GM12878 (cell line): ENCODE data around the gene GIMAP8. TPM values are rescaled to one million over a fixed set of nuclear protein-coding genes. Genes with fewer than 3 reads are reported as not detected.

Experiments
- ATAC-seq: fragments of 200-7000 bp; cut with Tn5 transposase; 3 replicates; pipeline ENCODE4 v1.9.1; 2020; ENCODE audit warnings: mild to moderate bottlenecking, moderate library complexity
- BruUV-seq: library from RNA; stranded (reverse); fragments of 400-500 nt; replicated peaks from 2 replicates; lab custom pipeline; 2021; lab: Mats Ljungman, UMichigan
- CTCF ChIA-PET: fragments of 300-600 bp; sonication (Branson Sonifier 250); formaldehyde crosslinking; extraction: SDS; loops from one replicate; lab custom pipeline; 2021; ENCODE audit warnings: inconsistent platforms; lab: Yijun Ruan, JAX
- POLR2A ChIA-PET: fragments of 350-600 bp; formaldehyde crosslinking; extraction: SDS; loops from one replicate; lab custom pipeline; 2021; ENCODE audit warnings: inconsistent platforms; lab: Charles Lee
- RAD21 ChIA-PET: fragments of 300-600 bp; sonication (Branson Sonifier 250); formaldehyde crosslinking; loops from one replicate; lab custom pipeline; 2023; ENCODE audit warnings: antibody characterized with exemption; ENCODE audit not compliant: unreplicated experiment; lab: Charles Lee
- SMC1A ChIA-PET: fragments of 300-600 bp; sonication (Branson Sonifier 250); formaldehyde crosslinking; loops from one replicate; lab custom pipeline; 2023; ENCODE audit not compliant: unreplicated experiment, uncharacterized antibody; lab: Charles Lee
- DNase-seq: peaks from one replicate; pipeline ENCODE4 v3.0.0-alpha.2; 2011; ENCODE audit warnings: low read depth, low spot score
- FAIRE-seq: peaks from 3 replicates; lab custom pipeline; 2011; peaks lifted over from hg19 to GRCh38; lab: Jason Lieb, UNC
- H2AFZ ChIP-seq: 2 replicates; pipeline ENCODE4 v1.6.0; 2011; ENCODE audit warnings: low read depth, low read length, control low read depth; ENCODE audit not compliant: control insufficient read depth
- H3K27ac ChIP-seq: 2 replicates; pipeline ENCODE4 v1.5.1; 2011; ENCODE audit warnings: control low read depth; ENCODE audit not compliant: control insufficient read depth, insufficient read depth
- H3K27me3 ChIP-seq, 2 experiments: replicated peaks in 1 of 2; 2 replicates each; pipeline versions ENCODE4 v1.6.0 to v1.6.1; 2011; ENCODE audit warnings: low read length in 1 of 2; ENCODE audit not compliant: control insufficient read depth in 2 of 2, insufficient read depth in 2 of 2
- H3K36me3 ChIP-seq, 2 experiments: 2 replicates each; pipeline ENCODE4 v1.5.1; 2011; ENCODE audit warnings: low read length in 1 of 2; ENCODE audit not compliant: control insufficient read depth in 2 of 2, insufficient read depth in 2 of 2
- H3K4me1 ChIP-seq: 2 replicates; pipeline ENCODE4 v1.6.1; 2011; ENCODE audit warnings: mild to moderate bottlenecking, low read length, moderate library complexity, mixed read lengths; ENCODE audit not compliant: control insufficient read depth, insufficient read depth
- H3K4me2 ChIP-seq: 2 replicates; pipeline ENCODE4 v1.6.0; 2011; ENCODE audit warnings: control low read depth; ENCODE audit not compliant: control insufficient read depth, insufficient read depth
- H3K4me3 ChIP-seq: fragments of 200-600 bp; sonication (generic); 2 replicates; pipeline ENCODE4 v1.5.1; 2016
- H3K79me2 ChIP-seq: 2 replicates; pipeline ENCODE4 v1.6.0; 2011; ENCODE audit warnings: low read length; ENCODE audit not compliant: control insufficient read depth, insufficient read depth
- H3K9ac ChIP-seq: 2 replicates; pipeline ENCODE4 v1.8.0; 2011; ENCODE audit warnings: low read length, control low read depth, mixed read lengths; ENCODE audit not compliant: control insufficient read depth, insufficient read depth
- H3K9me3 ChIP-seq: replicated peaks from 3 replicates; pipeline ENCODE4 v1.5.1; 2011; ENCODE audit warnings: mild to moderate bottlenecking, low read length; ENCODE audit not compliant: control insufficient read depth, insufficient read depth
- H4K20me1 ChIP-seq: 2 replicates; pipeline ENCODE4 v1.6.0; 2011; ENCODE audit not compliant: control insufficient read depth, insufficient read depth
- BCL3 ChIP-seq: IDR thresholded peaks from 2 replicates; pipeline ENCODE4 v1.6.1; 2011; ENCODE audit warnings: borderline replicate concordance, low read depth, mild to moderate bottlenecking, moderate library complexity, low read length; ENCODE audit not compliant: insufficient read depth, poor library complexity, severe bottlenecking
- FOXM1 ChIP-seq: IDR thresholded peaks from 2 replicates; pipeline ENCODE4 v1.6.1; 2012; ENCODE audit warnings: low read depth, mild to moderate bottlenecking, inconsistent platforms, low read length, moderate library complexity
- GATAD2B ChIP-seq: fragments of 450-650 bp; conservative IDR thresholded peaks from 2 replicates; pipeline ENCODE4 v1.6.1; 2017; ENCODE audit warnings: low read depth, mild to moderate bottlenecking, moderate library complexity
- HDGF ChIP-seq: fragments of 450-650 bp; IDR thresholded peaks from 2 replicates; pipeline ENCODE4 v1.6.1; 2016; ENCODE audit warnings: antibody characterized with exemption
- NKRF ChIP-seq: fragments of 450-650 bp; conservative IDR thresholded peaks from 2 replicates; pipeline ENCODE4 v1.6.1; 2017; ENCODE audit warnings: mild to moderate bottlenecking, moderate library complexity
- NR2F1 ChIP-seq: fragments of 450-650 bp; conservative IDR thresholded peaks from 2 replicates; pipeline ENCODE4 v1.6.1; 2017; ENCODE audit warnings: mild to moderate bottlenecking
- TBL1XR1 ChIP-seq: IDR thresholded peaks from 2 replicates; pipeline ENCODE4 v1.6.1; 2012; ENCODE audit warnings: low read depth, low read length, improper control_type of control experiment
- WGBS: methylation state at CpG from one replicate; pipeline ENCODE4 v1.1.6; 2016; ENCODE audit warnings: low lambda C conversion rate; ENCODE audit not compliant: insufficient replicate concordance, insufficient coverage; ENCODE audit errors: missing lambda C conversion rate; 5-methylcytosine and 5-hydroxymethylcytosine counted together
- in situ Hi-C: fragments of 300-500 bp; cut with MboI; formaldehyde crosslinking; loops from 9 replicates; pipeline ENCODE4 v1.14.3; 2018; ENCODE audit warnings: mixed read lengths
- intact Hi-C: fragments of 100-400 bp; cut with micrococcal nuclease; formaldehyde crosslinking; loops from one replicate; pipeline ENCODE4 v1.14.2; 2022; ENCODE audit not compliant: unreplicated experiment
- polyA plus RNA-seq, 11 experiments: library from polyadenylated mRNA; depleted of rRNA in 4 of 11; unstranded in 6 of 11; stranded (reverse) in 5 of 11; fragments of >200 nt; fragmentation: Nextera tagmentation in 4 of 11; fragmentation: Illumina TruSeq in 1 of 11; extraction: Ambion mirVana in 4 of 11; extraction: Trizol in 1 of 11; gene quantifications; 1 replicate in 1 of 11; 2 replicates in 10 of 11; pipeline versions ENCODE4 v1.2.1 to v1.2.3, GENCODE V29; 2011 to 2016; ENCODE audit warnings: inconsistent platforms in 2 of 11, missing spikeins in 2 of 11, low read depth in 1 of 11
- total RNA-seq, 4 experiments: library from RNA; depleted of rRNA in 3 of 4; stranded (reverse); fragments of >200 nt in 3 of 4; fragmentation: Illumina TruSeq in 1 of 4; extraction: Trizol in 1 of 4; gene quantifications; 2 replicates each; pipeline versions ENCODE4 v1.2.1 to v1.2.3, GENCODE V29; 2013 to 2021

Gene GIMAP8
- total and polyA plus RNA-seq, 10 of the 15 experiments (the other 5 are each of a cell fraction or from before 2014, with no cell fraction given) = 0.66 to 9.7 (median 4.7) TPM

GRCh38 chr7:150401861-150402631 lies 48.4 kb upstream of the GIMAP8 start:
- no peak overlapping the region for H3K4me3 ChIP-seq
- H3K4me2 ChIP-seq = 0 out of 2 replicates have a peak overlapping the region, but pooled peaks have one; percentile 11
- ATAC-seq (no peak), FAIRE-seq (no peak)
- ChIA-PET POLR2A (interaction anchor here (0.7 to 2.5 kb wide), 5 partner anchors 9 to 32 kb away, joined by 3 to 12 read pairs (median 6); no protein-coding TSS in a partner anchor), CTCF (interaction anchor here (0.7 to 11.6 kb wide), 8 partner anchors 9 to 116 kb away, joined by 3 to 72 read pairs (median 3); no protein-coding TSS in a partner anchor), RAD21 (interaction anchor here (0.6 to 1.9 kb wide), 6 partner anchors 16 to 35 kb away, joined by 3 to 10 read pairs (median 4); no protein-coding TSS in a partner anchor), SMC1A (interaction anchor here (0.9 to 7.4 kb wide), 9 partner anchors 9 to 353 kb away, joined by 3 to 48 read pairs (median 5); no protein-coding TSS in a partner anchor)
- no peak overlapping the region for H2AFZ ChIP-seq
- intact Hi-C loops = loop anchor here (2.0 kb wide), 1 partner anchor 21 kb away; no protein-coding TSS in a partner anchor
- in situ Hi-C loops = loop anchor here (25.0 kb wide), 1 partner anchor 340 kb away; no protein-coding TSS in a partner anchor
- WGBS = 79% methylated on average over 7 of the region's 7 CpGs
- peaks cover 4% of the 10 kb centered on the region for H3K79me2 ChIP-seq
- H3K9ac ChIP-seq = no peak overlapping the region
- H4K20me1 ChIP-seq = no peaks in the 10 kb centered on the region
- H3K4me1 ChIP-seq = peaks cover 47% of the 10 kb centered on the region
- BruUV-seq = no TSS peak
- TF ChIP-seq TBL1XR1 (no peak), GATAD2B (no peak), NR2F1 (no peak), NKRF (no peak), BCL3 (no peak), FOXM1 (no peak), HDGF (no peak)
- TF ChIP-seq, all 136 proteins: peak for 0
- H3K27ac ChIP-seq = 0 out of 2 replicates have a peak overlapping the region, but pooled peaks have one; percentile 1
- no peaks in the 10 kb centered on the region for H3K27me3 ChIP-seq
- H3K9me3 ChIP-seq = no peaks in the 10 kb centered on the region
- peaks cover 0 to 12% of the 10 kb centered on the region in 2 experiments; a peak in 3 of 4 replicates for H3K36me3 ChIP-seq
- DNase-seq = no peak
